Parathyroid adenoma (tissue), 2 donors: ENCODE results near the gene CX3CL1.

Experiments
- H2AFZ ChIP-seq: fragments of 300-600 bp; sonication (generic); one replicate; pipeline ENCODE4 v1.7.0; 2017; ENCODE audit warnings: antibody characterized with exemption, mild to moderate bottlenecking
- H3K27ac ChIP-seq: fragments of 300-600 bp; sonication (generic); one replicate; pipeline ENCODE4 v1.7.0; 2017
- H3K27me3 ChIP-seq: fragments of 300-600 bp; sonication (generic); one replicate; pipeline ENCODE4 v1.7.0; 2017; ENCODE audit warnings: low read length; ENCODE audit not compliant: control insufficient read depth, insufficient read depth
- H3K36me3 ChIP-seq: fragments of 300-600 bp; sonication (generic); one replicate; pipeline ENCODE4 v1.7.0; 2017; ENCODE audit warnings: low read length; ENCODE audit not compliant: control insufficient read depth, insufficient read depth
- H3K4me1 ChIP-seq: fragments of 300-600 bp; sonication (generic); one replicate; pipeline ENCODE4 v1.7.0; 2017; ENCODE audit warnings: control low read depth
- H3K4me2 ChIP-seq: fragments of 300-600 bp; sonication (generic); one replicate; pipeline ENCODE4 v1.7.0; 2017; ENCODE audit warnings: low read length
- H3K4me3 ChIP-seq: fragments of 300-600 bp; sonication (generic); one replicate; pipeline ENCODE4 v1.7.0; 2017; ENCODE audit warnings: low read depth, low read length
- H3K79me2 ChIP-seq: fragments of 300-600 bp; sonication (generic); one replicate; pipeline ENCODE4 v1.7.0; 2017; ENCODE audit warnings: control low read depth
- H3K9ac ChIP-seq: fragments of 300-600 bp; sonication (generic); one replicate; pipeline ENCODE4 v1.7.0; 2017; ENCODE audit warnings: mild to moderate bottlenecking
- H3K9me3 ChIP-seq: fragments of 300-600 bp; sonication (generic); one replicate; pipeline ENCODE4 v1.7.0; 2017; ENCODE audit warnings: low read length; ENCODE audit not compliant: control insufficient read depth
- TF ChIP-seq, protein P1 (sequence below): fragments of 300-600 bp; sonication (generic); IDR thresholded peaks from one replicate; pipeline ENCODE4 v1.7.0; 2017; ENCODE audit warnings: antibody characterized with exemption, mild to moderate bottlenecking
- donor health status: primary hyperparathyroidism.

CX3CL1 gene

DNA sequence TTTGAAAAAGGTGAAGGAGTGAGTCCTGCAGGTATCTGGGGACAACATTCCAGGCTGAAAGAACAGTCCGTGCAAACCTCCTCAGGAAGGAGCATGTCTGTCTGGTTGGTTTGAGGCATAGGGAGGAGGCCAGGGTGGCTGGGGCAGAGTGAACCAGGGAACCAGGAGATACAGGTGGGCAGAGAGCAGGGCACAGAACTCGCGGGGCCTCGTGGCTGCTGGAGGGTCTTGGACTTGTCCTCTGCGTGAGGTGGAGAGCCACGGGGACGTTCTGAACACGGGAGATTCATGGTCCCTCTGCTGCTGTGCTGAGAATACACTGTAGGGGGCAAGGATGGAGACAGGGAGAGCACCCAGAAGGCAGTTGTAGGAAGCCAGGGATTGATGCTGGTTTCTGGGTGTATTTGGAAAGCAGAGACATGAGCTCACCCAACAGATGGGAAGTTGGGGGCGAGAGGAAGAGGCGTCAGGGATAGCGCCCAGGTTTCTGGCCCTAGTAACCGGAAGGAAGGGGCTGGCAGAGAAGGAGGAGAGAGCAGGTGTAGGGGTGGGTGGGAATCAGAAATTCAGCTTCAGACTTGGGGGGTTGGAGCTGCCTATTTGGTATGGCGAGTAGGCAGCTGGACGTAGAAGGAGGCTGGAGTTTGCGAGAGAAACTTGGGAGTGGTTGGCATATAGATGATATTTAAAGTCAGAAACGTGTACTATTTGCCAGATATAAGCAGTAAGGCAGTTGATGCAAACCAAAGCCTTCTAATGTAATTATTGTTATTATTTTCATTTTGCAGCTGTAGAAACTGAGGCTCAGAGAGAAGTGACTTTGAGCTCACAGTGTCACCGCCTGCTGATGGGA, 31.9 kb downstream of the CX3CL1 start, which contains the start of gene CCL17:
Gene CCL17 (plus strand): TSS at position 803 of the 853 bp plus-strand sequence. CDS start 9,166 bp downstream, outside the sequence.
- Histone ChIP-seq H3K36me3 (no peaks in the 10 kb centered on the region), H3K27ac (no peak within 1 kb of the TSS), H3K9me3 (no peaks in the 10 kb centered on the region), H3K4me1 (no peaks in the 10 kb centered on the region), H3K4me3 (no peak within 1 kb of the TSS), H3K27me3 (no peaks in the 10 kb centered on the region), H3K9ac (no peak within 1 kb of the TSS), H3K79me2 (no peaks in the 10 kb centered on the region), H3K4me2 (no peak within 1 kb of the TSS), H2AFZ (no peak within 1 kb of the TSS)
- TF ChIP-seq, protein P1, sequence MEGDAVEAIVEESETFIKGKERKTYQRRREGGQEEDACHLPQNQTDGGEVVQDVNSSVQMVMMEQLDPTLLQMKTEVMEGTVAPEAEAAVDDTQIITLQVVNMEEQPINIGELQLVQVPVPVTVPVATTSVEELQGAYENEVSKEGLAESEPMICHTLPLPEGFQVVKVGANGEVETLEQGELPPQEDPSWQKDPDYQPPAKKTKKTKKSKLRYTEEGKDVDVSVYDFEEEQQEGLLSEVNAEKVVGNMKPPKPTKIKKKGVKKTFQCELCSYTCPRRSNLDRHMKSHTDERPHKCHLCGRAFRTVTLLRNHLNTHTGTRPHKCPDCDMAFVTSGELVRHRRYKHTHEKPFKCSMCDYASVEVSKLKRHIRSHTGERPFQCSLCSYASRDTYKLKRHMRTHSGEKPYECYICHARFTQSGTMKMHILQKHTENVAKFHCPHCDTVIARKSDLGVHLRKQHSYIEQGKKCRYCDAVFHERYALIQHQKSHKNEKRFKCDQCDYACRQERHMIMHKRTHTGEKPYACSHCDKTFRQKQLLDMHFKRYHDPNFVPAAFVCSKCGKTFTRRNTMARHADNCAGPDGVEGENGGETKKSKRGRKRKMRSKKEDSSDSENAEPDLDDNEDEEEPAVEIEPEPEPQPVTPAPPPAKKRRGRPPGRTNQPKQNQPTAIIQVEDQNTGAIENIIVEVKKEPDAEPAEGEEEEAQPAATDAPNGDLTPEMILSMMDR: no peak

DNA sequence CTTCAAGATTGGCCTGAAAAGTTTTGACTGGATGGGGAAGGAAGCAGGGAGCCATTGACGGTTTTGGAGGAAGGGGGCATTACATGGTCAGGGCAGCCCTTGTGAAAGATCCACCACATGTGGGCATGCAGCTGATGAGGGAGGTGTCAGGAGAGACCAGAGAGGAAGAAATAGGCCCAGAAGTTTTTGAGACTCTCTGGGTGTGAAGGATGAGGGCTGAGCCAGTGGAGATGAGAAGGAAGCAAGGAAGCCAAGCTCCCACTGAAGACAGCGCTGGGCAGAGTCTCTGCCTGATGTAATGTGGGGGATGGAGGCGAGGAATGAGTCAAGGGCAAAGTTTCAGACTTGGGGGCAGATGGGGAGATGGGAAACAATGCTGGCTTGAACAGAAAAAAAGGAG, 32.8 kb downstream of the CX3CL1 start:
- Histone ChIP-seq H3K9ac (no peak overlapping the region), H2AFZ (no peak overlapping the region), H3K27me3 (no peaks in the 10 kb centered on the region), H3K4me1 (no peaks in the 10 kb centered on the region), H3K4me3 (no peak overlapping the region), H3K36me3 (no peaks in the 10 kb centered on the region), H3K4me2 (no peak overlapping the region), H3K9me3 (no peaks in the 10 kb centered on the region), H3K27ac (no peak overlapping the region), H3K79me2 (no peaks in the 10 kb centered on the region)
- TF ChIP-seq, protein P1: no peak

DNA sequence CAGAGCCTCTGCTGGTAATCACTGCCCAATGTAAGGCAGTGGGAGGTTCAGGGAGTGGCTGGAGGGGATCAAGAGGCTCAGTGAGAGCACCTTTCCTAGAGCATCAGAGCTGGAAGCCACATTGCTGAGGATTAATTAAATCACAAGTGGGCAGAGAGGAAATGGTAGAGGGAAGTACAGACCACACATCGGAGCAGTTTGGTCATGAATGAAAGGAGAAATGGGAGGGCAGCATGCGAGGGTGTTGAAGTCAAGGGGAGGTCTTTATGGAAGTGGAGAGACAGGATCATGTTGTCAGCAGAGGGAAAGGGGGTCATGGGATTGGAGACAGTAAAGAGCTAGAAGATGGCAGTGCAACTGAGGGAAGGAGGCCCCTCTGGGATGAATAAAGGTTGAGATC, 34.6 kb downstream of the CX3CL1 start:
- H3K79me2 ChIP-seq: no peaks in the 10 kb centered on the region
- H3K9me3 ChIP-seq: no peaks in the 10 kb centered on the region
- H3K27me3 ChIP-seq: no peaks in the 10 kb centered on the region
- TF ChIP-seq, protein P1: no peak
- no peak overlapping the region for H2AFZ ChIP-seq
- H3K4me1 ChIP-seq: no peaks in the 10 kb centered on the region
- no peak overlapping the region for H3K4me2 ChIP-seq
- no peak overlapping the region for H3K9ac ChIP-seq
- H3K27ac ChIP-seq: no peak overlapping the region
- H3K4me3 ChIP-seq: no peak overlapping the region
- no peaks in the 10 kb centered on the region for H3K36me3 ChIP-seq

DNA sequence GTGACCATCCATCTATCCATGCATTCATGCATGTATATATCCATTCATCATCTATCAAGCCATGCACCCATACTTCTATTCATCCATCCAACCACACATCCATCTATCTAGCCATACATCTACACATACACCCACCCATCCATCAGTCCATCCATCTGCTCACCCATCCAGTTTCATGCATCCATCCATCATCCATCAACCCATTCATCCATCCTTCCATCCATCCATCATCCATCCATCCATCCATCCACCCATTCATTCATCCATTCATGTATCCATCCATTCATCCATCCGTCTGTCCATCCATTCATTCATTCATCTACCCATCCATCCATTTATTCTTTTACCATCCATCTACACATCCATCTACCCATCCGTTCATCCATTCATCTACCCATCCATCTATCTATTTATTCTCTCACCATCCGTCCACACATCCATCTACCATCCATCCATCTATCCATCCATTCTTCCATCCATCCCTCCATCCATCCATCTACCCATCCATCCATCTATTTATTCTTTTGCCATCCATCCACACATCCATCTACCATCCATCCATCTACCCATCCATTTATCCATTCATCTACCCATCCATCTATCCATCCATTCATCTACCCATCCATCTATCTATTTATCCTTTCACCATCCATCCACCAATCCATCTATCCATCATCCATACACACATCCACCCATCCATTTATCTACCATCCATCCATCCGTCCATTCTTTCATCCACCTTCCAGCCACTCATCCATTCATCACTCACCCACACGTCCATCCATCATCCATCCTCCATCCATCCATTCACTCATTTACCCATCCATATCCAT, 35.4 kb downstream of the CX3CL1 start:
- Histone ChIP-seq H3K79me2 (no peaks in the 10 kb centered on the region), H3K36me3 (no peaks in the 10 kb centered on the region), H3K4me1 (no peaks in the 10 kb centered on the region), H3K27me3 (no peaks in the 10 kb centered on the region), H3K4me3 (no peak overlapping the region), H3K4me2 (no peak overlapping the region), H3K9me3 (no peaks in the 10 kb centered on the region), H3K9ac (no peak overlapping the region), H3K27ac (no peak overlapping the region), H2AFZ (no peak overlapping the region)
- TF ChIP-seq, protein P1: no peak
